ENCODE data around the gene UBTD1.
A peak's percentile ranks its signal among the peaks of the same experiment; 100 is the strongest.

Gene UBTD1

DNA sequence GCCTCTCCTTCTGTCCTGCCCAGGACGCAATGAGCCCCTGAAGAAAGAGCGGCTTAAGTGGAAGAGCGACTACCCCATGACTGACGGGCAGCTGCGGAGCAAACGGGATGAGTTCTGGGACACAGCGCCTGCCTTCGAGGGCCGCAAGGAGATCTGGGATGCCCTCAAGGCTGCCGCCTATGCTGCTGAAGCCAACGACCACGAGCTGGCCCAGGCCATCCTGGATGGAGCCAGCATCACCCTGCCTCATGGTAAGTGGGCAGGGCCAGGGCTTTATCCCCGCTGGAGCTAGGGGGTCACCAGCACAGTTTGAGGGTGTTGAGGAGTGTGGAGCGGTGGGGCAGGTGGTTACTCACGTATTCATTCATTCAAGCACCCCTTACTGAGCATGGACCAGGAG, 69.2 kb downstream of the UBTD1 start:
- DNase-seq (ENCODE audit: low spot score): no peak
- in situ Hi-C loops (cut with MboI; ENCODE audit: low pct_unique_long_range_greater_than_20kb, low sequenced_read_pairs, unreplicated experiment): no loop called here
- TF ChIP-seq, protein P1, sequence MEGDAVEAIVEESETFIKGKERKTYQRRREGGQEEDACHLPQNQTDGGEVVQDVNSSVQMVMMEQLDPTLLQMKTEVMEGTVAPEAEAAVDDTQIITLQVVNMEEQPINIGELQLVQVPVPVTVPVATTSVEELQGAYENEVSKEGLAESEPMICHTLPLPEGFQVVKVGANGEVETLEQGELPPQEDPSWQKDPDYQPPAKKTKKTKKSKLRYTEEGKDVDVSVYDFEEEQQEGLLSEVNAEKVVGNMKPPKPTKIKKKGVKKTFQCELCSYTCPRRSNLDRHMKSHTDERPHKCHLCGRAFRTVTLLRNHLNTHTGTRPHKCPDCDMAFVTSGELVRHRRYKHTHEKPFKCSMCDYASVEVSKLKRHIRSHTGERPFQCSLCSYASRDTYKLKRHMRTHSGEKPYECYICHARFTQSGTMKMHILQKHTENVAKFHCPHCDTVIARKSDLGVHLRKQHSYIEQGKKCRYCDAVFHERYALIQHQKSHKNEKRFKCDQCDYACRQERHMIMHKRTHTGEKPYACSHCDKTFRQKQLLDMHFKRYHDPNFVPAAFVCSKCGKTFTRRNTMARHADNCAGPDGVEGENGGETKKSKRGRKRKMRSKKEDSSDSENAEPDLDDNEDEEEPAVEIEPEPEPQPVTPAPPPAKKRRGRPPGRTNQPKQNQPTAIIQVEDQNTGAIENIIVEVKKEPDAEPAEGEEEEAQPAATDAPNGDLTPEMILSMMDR (IDR thresholded peaks at IDR 0.05; ENCODE audit: extremely low read depth, insufficient read depth, missing control alignments): no peak

DNA sequence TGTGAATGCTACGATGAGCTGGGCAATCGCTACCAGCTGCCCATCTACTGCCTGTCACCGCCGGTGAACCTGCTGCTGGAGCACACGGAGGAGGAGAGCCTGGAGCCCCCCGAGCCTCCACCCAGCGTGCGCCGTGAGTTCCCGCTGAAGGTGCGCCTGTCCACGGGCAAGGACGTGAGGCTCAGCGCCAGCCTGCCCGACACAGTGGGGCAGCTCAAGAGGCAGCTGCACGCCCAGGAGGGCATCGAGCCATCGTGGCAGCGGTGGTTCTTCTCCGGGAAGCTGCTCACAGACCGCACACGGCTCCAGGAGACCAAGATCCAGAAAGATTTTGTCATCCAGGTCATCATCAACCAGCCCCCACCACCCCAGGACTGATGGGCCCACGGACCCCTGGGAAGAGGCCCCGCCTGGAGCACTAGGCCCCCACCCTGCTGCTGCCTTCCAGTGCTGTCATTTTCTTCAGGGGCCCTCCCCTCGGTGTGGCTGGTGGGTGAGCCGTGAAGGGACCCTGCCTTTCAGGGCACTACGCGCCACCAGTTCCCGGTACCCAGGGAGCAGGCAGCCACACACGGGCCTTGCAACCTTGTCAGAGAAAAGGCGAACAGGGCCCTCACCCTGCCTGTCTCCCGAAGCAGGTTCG, 71.5 kb downstream of the UBTD1 start:
- in situ Hi-C loops (cut with MboI; ENCODE audit: low pct_unique_long_range_greater_than_20kb, low sequenced_read_pairs, unreplicated experiment): no loop called here

DNA sequence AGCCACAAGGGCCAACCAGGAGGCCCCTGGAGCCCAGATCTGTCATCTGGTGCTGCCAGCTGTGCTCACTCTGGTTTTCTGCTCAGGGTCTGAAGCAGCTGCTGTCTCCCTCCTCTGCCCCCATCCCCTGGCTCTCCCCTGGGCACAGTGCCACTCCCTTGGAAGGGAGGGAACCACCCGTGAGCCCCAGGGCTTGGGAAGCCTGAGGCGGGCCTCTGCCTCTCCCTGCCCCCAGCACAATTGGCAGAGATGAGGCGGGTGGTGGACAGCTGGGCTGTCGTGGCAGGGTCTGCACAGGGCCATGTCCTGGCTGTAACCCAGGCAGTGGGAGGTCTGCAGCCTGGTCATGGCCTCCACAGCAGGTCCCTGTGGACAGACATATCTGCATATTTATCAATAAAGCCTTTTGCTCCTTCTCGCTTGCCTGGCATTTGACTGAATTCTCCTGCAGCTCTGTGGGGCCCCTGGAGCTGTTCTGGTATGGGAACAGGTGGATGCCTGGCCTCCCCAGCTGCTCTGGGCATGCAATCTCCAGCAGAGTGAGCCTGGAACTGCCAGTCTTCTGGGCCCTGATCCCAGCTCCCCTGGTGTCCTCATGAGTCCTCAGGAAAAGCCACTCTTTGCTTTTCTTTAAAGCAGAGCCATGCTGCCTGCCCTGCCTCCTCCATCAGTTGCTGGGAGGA, 72.2 kb downstream of the UBTD1 start:
- TF ChIP-seq, protein P1 (IDR thresholded peaks at IDR 0.05; ENCODE audit: extremely low read depth, insufficient read depth, missing control alignments): no peak
- no peak for DNase-seq (ENCODE audit: low spot score)
- in situ Hi-C loops (cut with MboI; ENCODE audit: low pct_unique_long_range_greater_than_20kb, low sequenced_read_pairs, unreplicated experiment): no loop called here

More for the DNA sequence above, 71.5 kb downstream of the UBTD1 start:
- no peak for DNase-seq (ENCODE audit: low spot score)
- TF ChIP-seq, protein P1 (IDR thresholded peaks at IDR 0.05; ENCODE audit: extremely low read depth, insufficient read depth, missing control alignments): no peak

DNA sequence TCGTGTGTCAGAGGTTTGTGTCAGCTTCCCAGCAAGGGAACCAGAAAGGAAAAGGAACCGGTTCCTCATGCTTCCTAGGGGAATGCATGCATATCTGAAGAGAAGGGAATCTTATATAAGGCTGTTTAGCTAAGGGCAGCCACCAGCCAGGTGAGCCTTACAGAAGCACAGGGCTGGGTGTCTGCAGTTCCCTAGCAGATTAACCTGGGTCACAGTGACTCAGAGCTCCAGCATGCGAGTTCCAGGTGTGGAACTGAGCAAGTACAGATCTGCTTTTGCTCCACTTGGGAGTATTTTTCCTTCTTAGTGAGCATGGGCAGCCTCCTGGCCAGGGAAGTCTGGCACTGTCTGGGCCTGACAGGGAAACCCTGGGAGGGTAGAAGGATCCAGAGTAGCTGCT, 72.9 kb downstream of the UBTD1 start:
- TF ChIP-seq, protein P1 (IDR thresholded peaks at IDR 0.05; ENCODE audit: extremely low read depth, insufficient read depth, missing control alignments): no peak
- DNase-seq (ENCODE audit: low spot score): no peak
- in situ Hi-C loops (cut with MboI; ENCODE audit: low pct_unique_long_range_greater_than_20kb, low sequenced_read_pairs, unreplicated experiment): no loop called here

DNA sequence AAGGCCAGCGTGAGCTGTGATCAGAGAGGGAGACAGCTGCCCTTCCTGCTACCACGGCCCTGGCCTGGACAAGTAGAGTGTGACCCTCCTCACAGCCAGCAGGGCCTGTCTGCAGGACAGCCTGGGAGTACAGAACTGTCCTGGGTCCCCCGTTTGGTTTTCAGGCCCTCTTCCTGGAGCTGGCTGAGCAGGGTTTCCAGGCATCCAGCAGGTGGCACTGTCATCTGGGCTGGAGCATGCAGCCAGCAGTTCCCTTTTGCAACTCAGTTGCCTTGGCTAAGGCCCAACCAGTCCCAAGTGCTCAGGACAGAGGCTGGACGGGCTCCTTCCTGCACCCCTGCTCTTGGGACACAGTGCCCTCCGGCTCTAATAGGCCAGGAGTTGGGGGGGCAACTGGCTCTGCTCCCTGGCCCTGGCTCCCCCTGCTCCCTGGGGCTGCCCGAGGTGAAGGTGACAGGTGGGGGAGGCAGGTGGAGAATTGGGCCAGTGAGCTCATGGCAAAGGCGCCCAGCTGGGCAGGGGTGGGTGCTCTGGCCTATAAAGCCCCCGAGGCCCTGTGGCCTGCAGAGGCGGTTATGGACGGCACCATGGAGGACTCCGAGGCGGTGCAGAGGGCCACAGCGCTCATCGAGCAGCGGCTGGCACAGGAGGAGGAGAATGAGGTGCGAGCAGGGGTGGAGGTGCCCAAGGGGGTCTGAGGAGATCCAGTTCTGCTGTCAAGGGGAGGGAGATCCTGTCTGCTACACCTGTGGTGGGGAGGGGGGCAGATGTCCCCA, 73.7 kb downstream of the UBTD1 start, which contains the start of gene ANKRD2:
Gene ANKRD2 (plus strand): TSS at position 566 of the 776 bp plus-strand sequence. CDS start 10 bp downstream, at position 576.
- in situ Hi-C loops (cut with MboI; ENCODE audit: low pct_unique_long_range_greater_than_20kb, low sequenced_read_pairs, unreplicated experiment): no loop called here

DNA sequence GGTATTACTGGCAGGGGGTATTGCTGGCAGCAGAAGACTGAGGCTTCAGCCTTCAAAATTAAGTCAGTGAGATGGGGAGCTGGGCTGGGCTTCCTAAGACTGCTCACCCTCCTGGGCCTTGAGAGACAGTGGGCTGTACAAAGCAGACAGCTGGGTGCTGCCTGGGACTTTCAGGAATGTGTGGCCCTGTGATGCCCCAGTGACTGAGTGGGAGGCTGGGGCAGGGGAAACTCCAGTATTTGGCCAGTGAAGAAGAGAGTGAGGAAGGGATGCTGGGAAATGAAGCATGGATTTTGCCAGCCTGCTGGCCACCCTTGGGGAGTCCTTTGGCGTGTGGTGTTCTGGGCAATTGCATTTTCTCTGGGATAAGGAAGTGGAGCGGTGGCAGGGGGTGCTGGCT, 74.3 kb downstream of the UBTD1 start:
- in situ Hi-C loops (cut with MboI; ENCODE audit: low pct_unique_long_range_greater_than_20kb, low sequenced_read_pairs, unreplicated experiment): no loop called here
- TF ChIP-seq, protein P1 (IDR thresholded peaks at IDR 0.05; ENCODE audit: extremely low read depth, insufficient read depth, missing control alignments): no peak
- no peak for DNase-seq (ENCODE audit: low spot score)

More for the DNA sequence above, 73.7 kb downstream of the UBTD1 start, which contains the start of gene ANKRD2:
- TF ChIP-seq, protein P1 (IDR thresholded peaks at IDR 0.05; ENCODE audit: extremely low read depth, insufficient read depth, missing control alignments): peak; percentile 90
- DNase-seq (ENCODE audit: low spot score): peak; percentile 84
